Measurements from ENCODE around the gene GULP1. TPM values are rescaled to one million over a fixed set of nuclear protein-coding genes. Genes with fewer than 3 reads are reported as not detected.

Gene GULP1
- total RNA-seq, 1 donor from 2014 or later, result 39.4 TPM

DNA sequence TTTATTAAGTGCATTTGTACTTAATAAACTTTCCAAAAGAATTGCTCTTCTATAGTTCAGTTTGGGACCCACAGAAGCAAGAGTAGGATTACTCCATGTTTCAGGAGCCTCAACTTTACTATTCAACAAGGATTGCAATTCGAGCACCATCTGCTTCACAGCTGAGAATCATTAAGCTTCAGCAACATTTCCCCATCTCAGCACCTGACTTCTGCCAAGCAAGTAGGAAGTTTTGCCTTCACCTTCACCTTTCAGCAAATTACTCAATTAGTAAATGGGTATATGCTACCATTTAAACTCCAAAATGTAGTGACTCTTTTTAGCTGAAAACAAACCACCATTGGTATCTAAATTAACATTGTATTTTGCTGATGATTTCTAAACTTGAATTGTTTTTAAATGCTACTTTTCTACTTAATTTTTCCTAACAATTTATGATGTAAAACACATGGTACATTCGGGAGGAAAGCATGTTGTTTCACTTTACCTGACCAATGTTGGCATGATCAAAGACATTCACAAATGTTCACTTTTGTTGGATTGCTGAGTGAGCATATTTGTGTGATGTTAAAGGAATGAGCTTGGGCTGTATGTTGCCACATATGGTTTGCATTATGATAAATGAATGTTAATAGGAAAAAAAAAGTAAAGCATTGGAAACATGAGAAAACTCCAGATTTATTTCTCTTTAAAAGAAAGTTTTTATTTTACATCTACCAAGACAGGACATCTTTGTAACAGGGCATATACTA is 159.2 kb downstream of the GULP1 start:
- Mint-ChIP-seq H3K9me3 (ENCODE audit: unreplicated experiment) (peaks cover 4% of the 10 kb centered on the region), H3K27me3 (ENCODE audit: low read depth, unreplicated experiment) (no peaks in the 10 kb centered on the region), H3K27ac (ENCODE audit: unreplicated experiment) (no peak overlapping the region), H3K4me3 (ENCODE audit: unreplicated experiment) (no peak overlapping the region), H3K36me3 (ENCODE audit: low read depth, unreplicated experiment) (peaks cover 5% of the 10 kb centered on the region), H3K4me1 (ENCODE audit: low read depth, unreplicated experiment) (no peaks in the 10 kb centered on the region)
- Histone ChIP-seq H3K4me2 (ENCODE audit: low read length) (no peak overlapping the region), H3K9me3 (ENCODE audit: insufficient read depth, low read depth, low read length) (no peaks in the 10 kb centered on the region), H2AFZ (ENCODE audit: low read depth, low read length) (no peak overlapping the region), H3K27me3 (ENCODE audit: insufficient read depth, low read length) (no peaks in the 10 kb centered on the region), H3K9ac (ENCODE audit: low read length) (no peak overlapping the region), H3K4me3 (ENCODE audit: insufficient read depth, low read depth, low read length) (no peak overlapping the region), H3K36me3 (ENCODE audit: insufficient read depth, low read length) (no peaks in the 10 kb centered on the region), H3K27ac (ENCODE audit: low read depth, low read length) (no peak overlapping the region), H3K4me1 (ENCODE audit: insufficient read depth, low read length) (peaks cover 3% of the 10 kb centered on the region), H3K79me2 (ENCODE audit: insufficient read depth, low read length) (no peaks in the 10 kb centered on the region), H4K20me1 (ENCODE audit: insufficient read depth, low read length) (no peaks in the 10 kb centered on the region)
- DNase-seq (ENCODE audit: low read depth) (peak; percentile 24), FAIRE-seq (no peak)
- no peak for TF ChIP-seq EZH2 (IDR thresholded peaks at IDR 0.05; ENCODE audit: insufficient read depth, low read length)
- TF ChIP-seq CTCF (IDR thresholded peaks at IDR 0.05; ENCODE audit: insufficient read depth, low read depth, low read length), result no peak

DNA sequence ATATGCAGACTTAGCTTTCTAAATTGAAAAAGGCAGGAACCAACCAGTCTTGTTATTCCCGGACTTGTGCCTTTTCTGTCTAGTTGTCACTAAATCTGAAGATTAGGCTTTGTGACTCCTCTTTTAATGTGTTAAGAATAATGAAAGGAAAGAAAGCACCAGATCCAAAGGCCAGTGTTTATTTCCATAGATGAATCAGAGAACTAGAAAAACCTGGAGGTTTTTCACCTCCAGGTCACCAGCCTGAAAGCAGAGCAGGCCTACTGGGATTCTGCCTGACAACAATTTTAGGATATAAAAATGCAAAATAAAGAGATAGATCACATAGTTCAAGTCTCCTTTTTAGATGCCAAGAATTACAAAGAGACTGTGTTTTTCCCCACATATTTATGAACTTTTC is 160.4 kb downstream of the GULP1 start:
- DNase-seq (ENCODE audit: low read depth), result no peak
- H3K4me1 Mint-ChIP-seq (ENCODE audit: low read depth, unreplicated experiment), result no peaks in the 10 kb centered on the region

More for the DNA sequence above, 160.4 kb downstream of the GULP1 start:
- Mint-ChIP-seq H3K4me3 (ENCODE audit: unreplicated experiment) (no peak overlapping the region), H3K27ac (ENCODE audit: unreplicated experiment) (no peak overlapping the region), H3K9me3 (ENCODE audit: unreplicated experiment) (peaks cover 4% of the 10 kb centered on the region), H3K27me3 (ENCODE audit: low read depth, unreplicated experiment) (no peaks in the 10 kb centered on the region), H3K36me3 (ENCODE audit: low read depth, unreplicated experiment) (peaks cover 9% of the 10 kb centered on the region)
- Histone ChIP-seq H3K9ac (ENCODE audit: low read length) (no peak overlapping the region), H3K4me2 (ENCODE audit: low read length) (no peak overlapping the region), H4K20me1 (ENCODE audit: insufficient read depth, low read length) (no peaks in the 10 kb centered on the region), H3K4me1 (ENCODE audit: insufficient read depth, low read length) (peaks cover 3% of the 10 kb centered on the region), H3K79me2 (ENCODE audit: insufficient read depth, low read length) (no peaks in the 10 kb centered on the region), H3K27me3 (ENCODE audit: insufficient read depth, low read length) (no peaks in the 10 kb centered on the region), H3K9me3 (ENCODE audit: insufficient read depth, low read depth, low read length) (no peaks in the 10 kb centered on the region), H3K27ac (ENCODE audit: low read depth, low read length) (no peak overlapping the region), H2AFZ (ENCODE audit: low read depth, low read length) (no peak overlapping the region), H3K4me3 (ENCODE audit: insufficient read depth, low read depth, low read length) (no peak overlapping the region), H3K36me3 (ENCODE audit: insufficient read depth, low read length) (no peaks in the 10 kb centered on the region)
- FAIRE-seq, result no peak
- TF ChIP-seq EZH2 (IDR thresholded peaks at IDR 0.05; ENCODE audit: insufficient read depth, low read length) (no peak), CTCF (IDR thresholded peaks at IDR 0.05; ENCODE audit: insufficient read depth, low read depth, low read length) (no peak)

Measured in astrocyte (in vitro differentiated cells and primary cell).